ENCODE results near the gene PNPO.

DNA sequence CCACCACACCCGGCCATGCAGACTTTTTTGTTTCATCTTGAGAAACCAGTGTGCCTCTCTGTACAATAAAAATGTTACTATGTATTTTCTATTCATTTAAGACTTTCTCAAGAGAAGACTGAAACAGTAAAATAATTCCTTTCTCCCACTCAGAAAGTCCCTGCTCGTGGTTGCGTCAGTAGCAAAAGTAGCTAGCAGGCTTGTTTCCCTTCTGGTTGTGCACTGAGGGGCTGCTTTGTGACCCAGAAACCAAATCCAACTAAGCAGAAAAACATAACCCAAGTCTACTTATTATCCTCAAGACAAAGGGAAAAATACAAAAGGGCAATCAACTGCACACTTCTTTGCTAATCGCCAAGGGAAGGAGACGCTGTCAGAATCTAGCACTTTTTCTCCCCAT, 3.4 kb upstream of the PNPO start:
- TF ChIP-seq CTCF (conservative IDR thresholded peaks at IDR 0.05; ENCODE audit: low read depth, low read length) (no peak), EZH2 (IDR thresholded peaks at IDR 0.05; ENCODE audit: borderline replicate concordance, low read depth, low read length, poor library complexity, severe bottlenecking) (no peak)
